Stimulated activated CD4-positive, alpha-beta T cell treated with anti-CD3 and anti-CD28 coated beads, Interleukin-1b, Interleukin-23, amount 100 ng/mL, for 1 hour (primary cell): Measurements from ENCODE around the gene ZBTB40.

Experiments used
- DNase-seq, 2 donors: peaks; one replicate each; pipeline ENCODE4 v3.0.0-alpha.2; 2020; ENCODE audit warnings: low read depth in 2 of 2

The ZBTB40 gene, protein sequence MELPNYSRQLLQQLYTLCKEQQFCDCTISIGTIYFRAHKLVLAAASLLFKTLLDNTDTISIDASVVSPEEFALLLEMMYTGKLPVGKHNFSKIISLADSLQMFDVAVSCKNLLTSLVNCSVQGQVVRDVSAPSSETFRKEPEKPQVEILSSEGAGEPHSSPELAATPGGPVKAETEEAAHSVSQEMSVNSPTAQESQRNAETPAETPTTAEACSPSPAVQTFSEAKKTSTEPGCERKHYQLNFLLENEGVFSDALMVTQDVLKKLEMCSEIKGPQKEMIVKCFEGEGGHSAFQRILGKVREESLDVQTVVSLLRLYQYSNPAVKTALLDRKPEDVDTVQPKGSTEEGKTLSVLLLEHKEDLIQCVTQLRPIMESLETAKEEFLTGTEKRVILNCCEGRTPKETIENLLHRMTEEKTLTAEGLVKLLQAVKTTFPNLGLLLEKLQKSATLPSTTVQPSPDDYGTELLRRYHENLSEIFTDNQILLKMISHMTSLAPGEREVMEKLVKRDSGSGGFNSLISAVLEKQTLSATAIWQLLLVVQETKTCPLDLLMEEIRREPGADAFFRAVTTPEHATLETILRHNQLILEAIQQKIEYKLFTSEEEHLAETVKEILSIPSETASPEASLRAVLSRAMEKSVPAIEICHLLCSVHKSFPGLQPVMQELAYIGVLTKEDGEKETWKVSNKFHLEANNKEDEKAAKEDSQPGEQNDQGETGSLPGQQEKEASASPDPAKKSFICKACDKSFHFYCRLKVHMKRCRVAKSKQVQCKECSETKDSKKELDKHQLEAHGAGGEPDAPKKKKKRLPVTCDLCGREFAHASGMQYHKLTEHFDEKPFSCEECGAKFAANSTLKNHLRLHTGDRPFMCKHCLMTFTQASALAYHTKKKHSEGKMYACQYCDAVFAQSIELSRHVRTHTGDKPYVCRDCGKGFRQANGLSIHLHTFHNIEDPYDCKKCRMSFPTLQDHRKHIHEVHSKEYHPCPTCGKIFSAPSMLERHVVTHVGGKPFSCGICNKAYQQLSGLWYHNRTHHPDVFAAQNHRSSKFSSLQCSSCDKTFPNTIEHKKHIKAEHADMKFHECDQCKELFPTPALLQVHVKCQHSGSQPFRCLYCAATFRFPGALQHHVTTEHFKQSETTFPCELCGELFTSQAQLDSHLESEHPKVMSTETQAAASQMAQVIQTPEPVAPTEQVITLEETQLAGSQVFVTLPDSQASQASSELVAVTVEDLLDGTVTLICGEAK

DNA sequence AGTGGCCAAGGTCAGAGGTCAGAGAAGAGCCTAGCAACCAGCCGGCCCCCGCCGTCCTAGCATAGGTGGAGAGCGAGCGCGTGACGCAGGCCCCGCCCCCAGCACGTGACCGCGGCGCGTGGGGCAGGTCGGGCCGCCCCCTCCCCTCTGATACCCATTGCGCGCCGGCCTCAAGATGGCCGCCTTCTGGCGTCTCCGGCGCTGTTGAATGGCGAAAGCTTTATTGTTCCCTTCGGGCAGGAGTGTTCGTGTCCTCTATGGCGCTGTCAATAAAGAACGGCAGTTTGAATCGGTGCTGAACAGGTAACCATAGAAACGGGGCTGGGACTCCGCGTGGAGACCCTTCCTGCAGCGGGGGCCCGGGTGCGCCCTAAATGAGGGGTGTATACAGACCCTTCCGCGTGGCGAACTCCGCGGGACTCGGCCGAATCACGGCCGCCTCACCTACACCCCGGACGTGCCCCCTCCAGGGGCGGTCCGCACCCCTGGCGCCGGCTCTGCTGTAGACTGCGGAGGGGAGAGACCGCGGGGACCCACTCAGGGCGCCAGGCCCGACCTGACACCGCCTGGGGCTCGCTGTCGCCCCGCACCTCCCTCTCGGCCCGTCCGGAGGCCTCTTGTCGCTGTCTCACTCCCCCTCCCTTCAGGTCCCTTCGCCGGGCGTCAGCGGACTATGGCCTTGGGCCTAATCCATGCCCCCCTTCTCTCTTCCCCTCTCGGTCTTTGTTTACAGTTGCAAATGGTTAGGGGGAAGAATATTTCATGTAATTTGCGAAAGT, at the start of gene ZBTB40:
Gene ZBTB40 (plus strand): TSS at position 150 of the 779 bp plus-strand sequence. CDS start 38,098 bp downstream, outside the sequence.
- DNase-seq = peak; percentile 80 to 85

GRCh38 chr1:22402356-22403053, 49.1 kb upstream of the ZBTB40 start:
- DNase-seq = no peak

DNA sequence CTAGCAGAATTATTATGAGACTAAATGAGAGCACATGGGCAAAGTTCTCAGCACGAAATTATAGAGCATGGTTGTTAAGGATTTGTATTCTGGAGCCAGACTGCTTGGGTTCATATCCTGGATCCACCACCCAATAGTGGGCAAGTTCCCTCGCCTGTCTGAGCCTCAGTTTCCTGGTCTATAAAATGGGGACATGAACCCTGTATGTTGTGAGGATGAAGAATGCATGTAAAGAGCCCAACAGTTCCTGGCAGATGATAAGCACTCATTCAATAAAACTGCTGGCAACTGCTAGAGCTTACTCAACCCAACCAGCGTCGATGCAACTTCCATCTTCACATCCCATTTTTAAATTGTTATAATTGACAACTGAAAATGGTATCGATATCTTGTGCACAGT, 47.2 kb upstream of the ZBTB40 start:
- DNase-seq = no peak

DNA sequence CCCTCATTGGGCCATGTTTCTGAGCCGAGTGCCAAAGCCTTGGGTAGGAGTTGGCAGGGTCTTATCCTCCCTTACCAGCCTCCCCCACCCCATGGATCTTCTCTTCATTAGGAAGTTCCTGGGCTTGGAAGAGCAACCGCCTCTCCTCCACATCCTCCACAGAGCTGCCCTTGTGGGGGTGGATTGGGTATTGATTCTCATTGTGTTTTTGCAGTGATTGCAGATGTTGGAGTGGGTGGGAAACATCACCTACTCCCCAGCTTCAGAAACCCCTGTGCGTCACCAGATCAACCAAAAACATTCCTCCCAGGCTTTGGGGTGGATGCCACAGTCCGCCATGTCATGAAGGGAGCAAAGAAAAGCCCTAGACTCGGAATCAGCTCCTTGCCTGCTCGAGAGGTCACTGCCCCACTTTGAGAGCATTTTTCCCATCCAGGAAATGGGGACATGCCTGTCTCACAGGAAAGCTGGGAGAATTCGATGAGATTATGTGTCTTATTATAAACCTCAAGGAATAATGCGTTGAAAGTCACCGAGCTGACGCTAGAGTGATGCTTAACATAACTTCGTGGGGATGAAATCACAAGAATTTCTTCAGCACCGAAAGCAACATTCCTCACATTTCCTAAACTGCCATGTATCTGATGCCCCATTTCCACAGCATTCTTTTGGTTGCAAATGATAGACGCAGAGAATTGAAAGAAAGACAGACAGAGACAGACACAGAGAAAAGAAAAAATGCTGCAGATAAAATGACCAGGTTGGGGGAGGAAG, 44.7 kb upstream of the ZBTB40 start:
- no peak for DNase-seq

- DNase-seq = no peak
These were observed 43.4 kb upstream of the ZBTB40 start for GRCh38 chr1:22408230-22408629.

GRCh38 chr1:22410401-22410800, 41.2 kb upstream of the ZBTB40 start:
- no peak for DNase-seq

DNA sequence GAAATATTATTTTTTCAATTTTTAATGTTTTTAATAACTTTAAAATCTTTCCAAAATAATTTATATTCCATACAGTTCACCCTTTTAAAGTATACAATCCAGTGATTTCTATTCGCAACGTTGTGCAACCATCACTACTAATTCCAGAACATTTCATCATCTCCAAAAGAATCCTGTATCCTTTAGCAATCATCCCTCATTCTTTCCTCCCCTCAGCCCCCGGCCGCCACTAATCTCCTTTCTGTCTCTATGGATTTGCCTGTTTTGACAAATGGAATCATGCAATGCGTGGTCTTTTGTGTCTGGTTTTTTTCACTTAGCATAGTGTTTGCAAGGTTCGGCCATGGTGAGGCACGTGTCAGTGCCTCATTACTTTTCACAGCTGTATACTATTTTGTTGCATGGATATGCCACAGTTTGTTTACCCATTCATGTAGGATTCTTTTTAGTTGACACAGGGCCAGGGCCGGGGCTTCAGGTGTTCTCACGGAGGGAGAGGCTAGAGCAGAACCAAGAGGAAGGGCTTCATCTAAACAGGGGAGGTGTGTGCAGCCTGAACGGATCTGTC, 40.6 kb upstream of the ZBTB40 start:
- no peak for DNase-seq

DNA sequence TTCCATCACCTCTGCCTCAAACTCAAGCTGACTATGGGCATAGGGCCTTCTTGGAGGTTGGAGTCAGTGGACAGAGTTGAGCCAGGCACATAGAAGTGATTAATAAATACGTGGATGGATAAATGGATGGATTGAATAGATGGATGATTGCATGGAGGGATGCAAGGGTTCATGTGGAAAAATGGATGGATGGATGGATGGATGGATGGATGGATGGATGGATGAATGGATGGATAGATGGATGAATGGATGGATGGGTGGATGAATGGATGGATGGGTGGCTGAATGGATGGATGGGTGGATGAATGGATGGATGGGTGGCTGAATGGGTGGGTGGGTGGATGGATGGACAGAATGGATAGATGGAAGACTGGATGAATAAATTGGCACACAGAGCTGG, 40.1 kb upstream of the ZBTB40 start:
- no peak for DNase-seq

- DNase-seq = no peak
These were observed 38.5 kb upstream of the ZBTB40 start for GRCh38 chr1:22412932-22413727.

GRCh38 chr1:22413799-22414198, 37.9 kb upstream of the ZBTB40 start:
- DNase-seq = no peak

- no peak for DNase-seq
These were observed 37.4 kb upstream of the ZBTB40 start for GRCh38 chr1:22414244-22414751.

DNA sequence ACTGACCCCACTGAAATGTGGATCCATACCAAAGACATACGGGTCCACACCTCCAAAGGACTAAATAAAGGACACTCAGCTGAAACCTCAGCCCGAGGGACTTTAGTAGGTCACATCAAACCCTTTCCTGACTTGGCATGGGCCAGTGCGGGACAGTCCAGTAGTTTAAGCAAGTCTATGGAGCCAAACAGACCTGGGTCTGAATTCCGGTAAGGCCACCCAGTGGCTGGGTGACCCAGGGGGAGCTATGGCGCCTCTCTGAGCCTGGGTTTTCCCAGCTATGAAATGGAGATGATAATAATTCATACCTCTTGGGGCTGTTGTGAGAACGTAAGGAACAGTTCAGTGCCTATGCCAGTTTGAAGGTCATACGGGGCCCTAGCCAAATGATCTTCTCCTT, 36.2 kb upstream of the ZBTB40 start:
- DNase-seq = no peak

DNA sequence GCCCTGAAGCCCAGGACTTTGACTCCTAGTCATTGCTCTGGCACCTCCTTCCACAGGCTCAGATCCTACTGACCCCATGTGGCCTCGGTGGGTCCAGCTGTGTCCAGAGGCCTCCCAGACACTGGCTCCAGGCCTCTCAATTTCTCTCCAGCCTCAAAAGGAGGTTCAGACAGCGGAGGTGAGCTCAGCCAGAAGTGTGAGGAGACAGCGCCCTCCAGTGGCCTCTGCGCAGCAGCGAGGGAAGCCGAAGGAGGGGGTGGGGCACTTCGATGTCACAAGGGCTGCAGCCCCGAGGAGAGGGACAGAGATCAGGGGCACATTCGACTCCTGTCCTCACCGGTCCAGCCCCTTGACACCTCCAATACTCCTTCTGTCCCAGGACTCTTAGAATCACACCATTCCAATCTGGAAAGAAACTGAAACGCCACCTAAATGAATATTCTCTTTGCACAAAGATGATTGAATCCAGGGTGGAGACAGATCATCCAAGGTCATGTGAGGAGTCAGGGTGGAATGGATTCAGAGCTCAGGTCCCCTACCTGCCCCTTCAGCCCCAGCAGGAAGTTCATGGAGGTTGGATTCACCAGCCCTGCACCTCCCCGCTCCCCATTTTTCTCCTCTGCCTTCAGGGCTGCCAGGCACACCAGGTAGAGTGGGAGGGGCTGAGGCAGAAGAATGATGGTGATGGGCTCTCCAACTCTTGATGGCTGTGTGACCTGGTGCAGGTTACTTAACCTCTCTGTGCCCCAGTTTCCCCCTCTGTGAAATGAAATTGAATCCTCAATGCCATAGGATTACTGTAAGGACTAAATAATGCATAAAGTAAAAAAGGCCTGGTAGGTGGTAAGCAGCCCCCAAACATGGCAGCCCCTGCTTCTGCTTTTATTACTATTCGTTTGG, 34.8 kb upstream of the ZBTB40 start:
- peak; percentile 20 to 56 for DNase-seq

DNA sequence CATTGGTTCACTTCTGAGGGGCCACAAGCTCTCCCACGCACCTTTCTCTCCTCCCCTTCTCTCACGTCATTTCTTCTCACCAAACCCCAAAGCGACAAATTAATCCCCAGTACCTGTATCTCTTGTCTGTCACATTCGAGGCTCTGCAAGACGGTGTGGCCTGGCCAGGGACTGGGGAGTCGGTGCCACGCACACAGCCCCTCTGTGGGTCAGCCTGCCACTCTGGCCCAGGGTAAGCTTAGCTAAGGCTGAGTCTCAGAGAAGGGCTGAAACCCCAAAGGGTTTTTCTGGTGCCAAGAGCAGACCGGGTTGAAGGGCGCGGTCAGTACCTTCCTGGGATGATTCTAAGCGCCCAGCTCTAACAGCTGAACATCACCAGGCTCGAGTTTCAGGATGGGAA, 34.2 kb upstream of the ZBTB40 start:
- no peak for DNase-seq

DNA sequence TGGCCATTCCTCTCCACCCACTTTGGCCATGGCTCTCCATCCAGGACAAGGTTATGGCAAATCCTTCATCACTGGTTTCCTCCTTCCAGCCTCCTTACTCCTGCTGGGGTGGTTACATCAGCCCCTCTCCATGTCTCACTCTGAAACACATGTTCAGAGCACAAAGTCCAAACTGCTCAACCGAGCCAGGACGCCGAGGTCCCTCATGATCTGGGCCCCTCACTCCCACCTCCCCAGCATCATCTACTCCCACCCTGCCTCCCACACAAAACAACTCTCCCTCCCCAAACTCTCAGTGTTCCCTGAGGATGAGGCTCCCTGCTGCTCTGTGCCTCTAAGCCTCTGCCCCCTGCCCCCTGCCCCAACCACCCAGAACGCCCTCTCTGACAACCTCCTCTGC, 33.3 kb upstream of the ZBTB40 start:
- no peak for DNase-seq

DNA sequence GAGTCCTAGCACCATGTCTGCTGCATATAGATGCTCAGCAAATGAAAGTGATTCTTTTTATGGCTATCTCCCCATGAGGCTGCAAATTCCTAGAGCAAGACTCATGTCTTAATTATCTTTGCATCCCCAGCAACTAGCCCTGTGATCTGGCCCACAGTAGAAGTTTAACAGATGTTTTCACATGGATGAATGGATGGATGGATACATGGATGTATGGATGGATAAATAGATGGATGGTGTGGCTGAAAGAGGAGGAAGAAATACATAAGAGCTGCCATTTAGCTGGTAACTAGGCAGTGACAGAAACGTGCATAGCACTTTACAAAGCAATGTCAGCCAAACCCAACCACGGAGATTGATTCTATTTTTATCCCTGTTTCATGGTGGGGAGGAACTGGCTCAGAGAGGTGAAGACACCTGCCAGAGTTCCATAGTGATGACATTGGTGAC, 32.7 kb upstream of the ZBTB40 start:
- no peak for DNase-seq

- DNase-seq = peak in 1 of 2 donors; percentile 10
These were observed 31.1 kb upstream of the ZBTB40 start for GRCh38 chr1:22420455-22421053.
